HL-60 (cell line): ENCODE results near the gene PRUNE1.

ENCODE experiments used
- GABPA ChIP-seq: IDR thresholded peaks from 2 replicates; pipeline ENCODE4 v1.6.1; 2012; ENCODE audit warnings: low read depth
- POLR2AphosphoS5 ChIP-seq: IDR thresholded peaks from 2 replicates; pipeline ENCODE4 v1.6.1; 2012; ENCODE audit warnings: low read depth
- REST ChIP-seq: IDR thresholded peaks from 2 replicates; pipeline ENCODE4 v1.6.1; 2012; ENCODE audit warnings: low read depth; ENCODE audit not compliant: insufficient replicate concordance
- TF ChIP-seq, protein P1 (sequence below): IDR thresholded peaks from one replicate; pipeline ENCODE4 v1.5.1; 2011; ENCODE audit warnings: low read length, control low read depth, inconsistent platforms; ENCODE audit not compliant: insufficient read depth

DNA sequence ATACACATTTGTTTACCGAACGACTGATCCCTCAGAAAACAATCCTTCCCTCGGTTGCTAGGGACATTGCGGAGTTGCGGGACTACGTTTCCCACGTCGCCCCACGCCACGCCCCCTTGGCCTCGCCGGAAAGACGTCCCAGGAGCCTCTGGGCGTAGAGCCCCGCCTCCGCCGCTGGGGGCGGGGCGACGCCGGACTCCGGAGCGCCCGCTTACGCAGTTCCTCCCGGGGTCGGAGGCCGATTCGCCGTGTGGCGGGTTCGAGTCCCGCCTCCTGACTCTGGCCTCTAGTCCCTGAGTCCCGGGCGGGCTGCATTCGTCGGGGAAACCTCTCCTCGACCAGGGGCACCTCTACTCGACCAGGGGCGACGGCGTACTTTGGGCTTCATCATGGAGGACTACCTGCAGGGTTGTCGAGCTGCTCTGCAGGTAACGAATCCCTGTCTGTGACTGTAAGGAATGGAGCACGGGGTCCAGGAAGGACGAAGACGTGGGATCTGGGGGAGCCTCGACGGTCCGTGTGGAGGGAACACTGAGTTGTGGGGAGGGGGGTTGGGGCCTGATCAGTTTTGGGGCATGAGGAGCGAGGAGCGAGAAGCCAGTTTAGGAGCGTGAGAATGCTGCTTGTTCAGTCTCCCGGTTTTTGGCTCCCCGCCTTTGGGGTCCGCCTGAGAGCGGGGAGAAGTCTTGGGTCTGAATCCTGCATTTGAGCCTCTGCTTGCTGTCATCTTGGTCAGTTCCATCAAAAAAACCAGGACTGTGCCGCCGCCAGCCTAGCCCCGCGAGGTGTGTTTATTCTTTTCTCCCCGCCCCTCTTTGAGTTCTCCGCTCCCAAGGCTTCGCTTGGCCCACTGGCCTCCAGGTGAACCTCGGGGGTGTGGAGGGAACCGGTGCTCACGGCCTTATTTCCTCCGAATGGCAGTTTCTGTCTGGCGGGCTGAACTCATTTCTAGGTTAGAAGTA, at the start of gene PRUNE1:
- TF ChIP-seq, protein P1, sequence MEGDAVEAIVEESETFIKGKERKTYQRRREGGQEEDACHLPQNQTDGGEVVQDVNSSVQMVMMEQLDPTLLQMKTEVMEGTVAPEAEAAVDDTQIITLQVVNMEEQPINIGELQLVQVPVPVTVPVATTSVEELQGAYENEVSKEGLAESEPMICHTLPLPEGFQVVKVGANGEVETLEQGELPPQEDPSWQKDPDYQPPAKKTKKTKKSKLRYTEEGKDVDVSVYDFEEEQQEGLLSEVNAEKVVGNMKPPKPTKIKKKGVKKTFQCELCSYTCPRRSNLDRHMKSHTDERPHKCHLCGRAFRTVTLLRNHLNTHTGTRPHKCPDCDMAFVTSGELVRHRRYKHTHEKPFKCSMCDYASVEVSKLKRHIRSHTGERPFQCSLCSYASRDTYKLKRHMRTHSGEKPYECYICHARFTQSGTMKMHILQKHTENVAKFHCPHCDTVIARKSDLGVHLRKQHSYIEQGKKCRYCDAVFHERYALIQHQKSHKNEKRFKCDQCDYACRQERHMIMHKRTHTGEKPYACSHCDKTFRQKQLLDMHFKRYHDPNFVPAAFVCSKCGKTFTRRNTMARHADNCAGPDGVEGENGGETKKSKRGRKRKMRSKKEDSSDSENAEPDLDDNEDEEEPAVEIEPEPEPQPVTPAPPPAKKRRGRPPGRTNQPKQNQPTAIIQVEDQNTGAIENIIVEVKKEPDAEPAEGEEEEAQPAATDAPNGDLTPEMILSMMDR, result no peak
- TF ChIP-seq GABPA (peak; percentile 41), POLR2AphosphoS5 (no peak), REST (no peak)
